Measurements from ENCODE around the gene POLR3GL. TPM values are rescaled to one million over a fixed set of nuclear protein-coding genes. Genes with fewer than 3 reads are reported as not detected.

Gene POLR3GL
- total RNA-seq, 1 donor from 2014 or later, result 12.2 TPM

DNA sequence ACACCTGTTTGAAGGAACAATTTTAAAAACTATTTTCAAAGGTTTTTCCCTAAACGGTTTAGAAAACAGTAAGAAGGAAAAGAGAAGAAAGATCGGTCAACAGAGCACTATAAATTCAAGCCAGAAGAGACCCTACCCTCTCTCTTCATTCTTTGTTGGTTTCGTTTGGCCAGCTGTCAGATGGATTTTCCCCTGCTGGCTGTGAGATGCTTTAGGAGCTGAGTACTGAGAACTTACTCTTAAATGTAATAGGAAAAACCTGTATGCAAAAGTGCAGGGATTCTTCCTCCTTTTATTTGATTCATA is 33.2 kb downstream of the POLR3GL start:
- no peak overlapping the region for H3K4me3 ChIP-seq (ENCODE audit: low read depth, low read length)
- H3K27me3 ChIP-seq (ENCODE audit: control insufficient read depth, insufficient read depth, low read length), result no peaks in the 10 kb centered on the region
- no peak for DNase-seq (ENCODE audit: low read depth)
- TF ChIP-seq, protein P1, sequence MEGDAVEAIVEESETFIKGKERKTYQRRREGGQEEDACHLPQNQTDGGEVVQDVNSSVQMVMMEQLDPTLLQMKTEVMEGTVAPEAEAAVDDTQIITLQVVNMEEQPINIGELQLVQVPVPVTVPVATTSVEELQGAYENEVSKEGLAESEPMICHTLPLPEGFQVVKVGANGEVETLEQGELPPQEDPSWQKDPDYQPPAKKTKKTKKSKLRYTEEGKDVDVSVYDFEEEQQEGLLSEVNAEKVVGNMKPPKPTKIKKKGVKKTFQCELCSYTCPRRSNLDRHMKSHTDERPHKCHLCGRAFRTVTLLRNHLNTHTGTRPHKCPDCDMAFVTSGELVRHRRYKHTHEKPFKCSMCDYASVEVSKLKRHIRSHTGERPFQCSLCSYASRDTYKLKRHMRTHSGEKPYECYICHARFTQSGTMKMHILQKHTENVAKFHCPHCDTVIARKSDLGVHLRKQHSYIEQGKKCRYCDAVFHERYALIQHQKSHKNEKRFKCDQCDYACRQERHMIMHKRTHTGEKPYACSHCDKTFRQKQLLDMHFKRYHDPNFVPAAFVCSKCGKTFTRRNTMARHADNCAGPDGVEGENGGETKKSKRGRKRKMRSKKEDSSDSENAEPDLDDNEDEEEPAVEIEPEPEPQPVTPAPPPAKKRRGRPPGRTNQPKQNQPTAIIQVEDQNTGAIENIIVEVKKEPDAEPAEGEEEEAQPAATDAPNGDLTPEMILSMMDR (IDR thresholded peaks at IDR 0.05; ENCODE audit: insufficient read depth, low read length, poor library complexity, severe bottlenecking), result no peak
- peaks cover 7% of the 10 kb centered on the region for H3K36me3 ChIP-seq (ENCODE audit: control insufficient read depth, insufficient read depth, low read length)

GRCh38 chr1:145999321-146000024 is 35.0 kb downstream of the POLR3GL start:
- no peak for DNase-seq (ENCODE audit: low read depth)
- Histone ChIP-seq H3K27me3 (ENCODE audit: control insufficient read depth, insufficient read depth, low read length) (no peaks in the 10 kb centered on the region), H3K36me3 (ENCODE audit: control insufficient read depth, insufficient read depth, low read length) (peaks cover under 1% of the 10 kb centered on the region), H3K4me3 (ENCODE audit: low read depth, low read length) (no peak overlapping the region)
- TF ChIP-seq, protein P1 (IDR thresholded peaks at IDR 0.05; ENCODE audit: insufficient read depth, low read length, poor library complexity, severe bottlenecking), result no peak

DNA sequence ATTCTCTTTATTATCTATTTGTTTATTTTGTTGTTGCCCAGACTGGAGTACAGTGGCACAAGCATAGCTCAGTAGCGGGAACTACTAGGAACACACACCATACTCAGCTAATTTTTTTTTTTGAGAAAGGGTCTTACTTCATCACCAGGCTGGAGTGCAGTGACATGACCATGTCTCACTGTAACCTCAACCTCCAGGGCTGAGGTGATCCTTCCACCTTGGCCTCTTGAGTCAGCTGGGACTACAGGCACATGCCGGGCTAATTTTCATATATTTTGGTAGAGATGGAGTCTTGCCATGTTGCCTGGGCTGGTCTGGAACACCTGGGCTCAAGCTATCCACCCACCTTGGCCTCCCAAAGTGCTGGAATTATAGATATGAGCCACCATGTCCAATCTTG is 37.2 kb downstream of the POLR3GL start:
- TF ChIP-seq, protein P1 (IDR thresholded peaks at IDR 0.05; ENCODE audit: insufficient read depth, low read length, poor library complexity, severe bottlenecking), result no peak
- Histone ChIP-seq H3K27me3 (ENCODE audit: control insufficient read depth, insufficient read depth, low read length) (no peaks in the 10 kb centered on the region), H3K4me3 (ENCODE audit: low read depth, low read length) (no peak overlapping the region), H3K36me3 (ENCODE audit: control insufficient read depth, insufficient read depth, low read length) (no peaks in the 10 kb centered on the region)
- DNase-seq (ENCODE audit: low read depth), result no peak

DNA sequence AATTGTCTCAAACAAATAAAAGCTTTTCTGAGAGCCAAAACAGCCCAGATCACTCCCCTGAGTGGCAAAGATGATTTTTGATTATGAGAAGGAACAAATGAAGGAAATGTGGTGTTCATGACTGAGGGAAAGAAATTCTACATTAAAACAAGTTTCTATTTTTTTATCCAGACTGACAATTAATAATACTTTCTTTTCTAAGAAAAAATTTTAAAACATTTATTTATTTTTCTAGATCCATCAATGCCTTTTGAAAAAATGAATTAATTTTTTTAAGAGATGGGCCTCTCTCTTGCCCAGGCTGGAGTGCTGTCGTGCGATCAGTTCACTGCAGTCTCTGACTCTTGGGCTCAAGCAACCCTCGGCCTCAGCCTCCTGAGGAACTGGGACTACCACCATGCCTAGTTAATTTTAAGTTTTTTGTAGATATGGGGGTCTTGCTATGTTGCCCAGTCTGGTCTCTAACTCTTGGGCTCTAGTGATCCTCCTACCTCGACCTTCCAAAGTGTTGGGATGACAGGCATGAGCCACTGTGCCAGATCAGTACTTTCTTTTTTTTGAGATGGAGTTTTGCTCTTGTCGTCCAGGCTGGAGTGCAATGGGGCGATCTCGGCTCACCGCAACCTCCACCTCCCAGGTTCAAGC is 43.1 kb downstream of the POLR3GL start:
- H3K4me3 ChIP-seq (ENCODE audit: low read depth, low read length), result no peak overlapping the region
- no peak for DNase-seq (ENCODE audit: low read depth)
- TF ChIP-seq, protein P1 (IDR thresholded peaks at IDR 0.05; ENCODE audit: insufficient read depth, low read length, poor library complexity, severe bottlenecking), result no peak
- H3K27me3 ChIP-seq (ENCODE audit: control insufficient read depth, insufficient read depth, low read length), result no peaks in the 10 kb centered on the region
- H3K36me3 ChIP-seq (ENCODE audit: control insufficient read depth, insufficient read depth, low read length), result no peaks in the 10 kb centered on the region

- TF ChIP-seq, protein P1 (IDR thresholded peaks at IDR 0.05; ENCODE audit: insufficient read depth, low read length, poor library complexity, severe bottlenecking), result no peak
- H3K27me3 ChIP-seq (ENCODE audit: control insufficient read depth, insufficient read depth, low read length), result no peaks in the 10 kb centered on the region
- no peak overlapping the region for H3K4me3 ChIP-seq (ENCODE audit: low read depth, low read length)
- no peak for DNase-seq (ENCODE audit: low read depth)
- no peaks in the 10 kb centered on the region for H3K36me3 ChIP-seq (ENCODE audit: control insufficient read depth, insufficient read depth, low read length)
Observed at GRCh38 chr1:146010126-146010738, 45.7 kb downstream of the POLR3GL start.
